Measurements from ENCODE around the gene CDADC1.
"Not testable (repeated sequence)": the region's sequence is repeated elsewhere in the genome, so short reads cannot be mapped to it uniquely, and the experiment has no call there.

The CDADC1 gene

DNA sequence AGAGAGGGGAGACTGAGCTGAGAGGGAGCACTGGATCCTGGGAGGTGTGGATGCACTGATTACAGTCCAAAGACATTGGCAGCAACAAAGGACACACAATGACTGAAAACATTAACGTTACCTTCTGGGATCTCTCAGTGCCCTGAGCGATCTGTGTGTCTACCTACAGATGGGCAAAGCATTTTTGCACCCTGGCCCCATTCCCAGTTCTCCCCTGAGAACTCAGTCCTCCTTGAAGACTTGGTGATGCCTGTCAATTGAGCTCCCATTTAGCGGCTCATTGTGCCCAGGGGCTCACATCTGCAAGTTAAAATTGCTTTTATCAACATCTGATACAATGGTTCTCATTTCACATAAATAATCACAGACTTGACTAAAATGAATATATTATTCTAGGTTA, 62.5 kb downstream of the CDADC1 start:
- FAIRE-seq (no peak), DNase-seq (ENCODE audit: insufficient read length, low spot score) (no peak)

- no peak for FAIRE-seq
- DNase-seq (ENCODE audit: insufficient read length, low spot score) = no peak
Observed at GRCh38 chr13:49311816-49312215, 64.1 kb downstream of the CDADC1 start.

DNA sequence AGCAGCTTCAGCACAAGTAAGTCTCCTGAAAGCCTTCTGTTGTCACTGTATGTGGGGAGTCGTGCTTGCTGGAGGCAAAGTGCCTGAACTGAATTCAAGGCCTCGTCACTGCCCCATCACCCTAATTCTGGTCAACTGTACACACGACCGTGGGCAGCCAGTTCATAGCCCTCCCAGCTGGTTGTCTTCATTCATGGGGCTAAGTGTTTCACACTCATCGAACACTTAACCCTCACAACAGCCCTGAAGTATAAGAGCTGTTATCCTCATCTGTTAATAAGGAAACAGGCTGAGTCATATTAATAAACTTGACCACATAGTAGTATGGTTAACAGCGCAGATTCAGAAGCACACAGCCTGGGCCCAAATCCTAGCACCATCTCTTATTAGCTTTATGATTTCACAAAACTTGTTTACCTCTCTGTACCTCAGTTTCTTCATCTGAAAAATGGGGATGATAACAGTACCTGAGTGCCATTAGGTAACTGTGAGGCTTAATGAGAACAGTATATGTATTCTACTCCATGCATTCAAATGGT, 66.7 kb downstream of the CDADC1 start:
- DNase-seq (ENCODE audit: insufficient read length, low spot score) (no peak), FAIRE-seq (no peak)

DNA sequence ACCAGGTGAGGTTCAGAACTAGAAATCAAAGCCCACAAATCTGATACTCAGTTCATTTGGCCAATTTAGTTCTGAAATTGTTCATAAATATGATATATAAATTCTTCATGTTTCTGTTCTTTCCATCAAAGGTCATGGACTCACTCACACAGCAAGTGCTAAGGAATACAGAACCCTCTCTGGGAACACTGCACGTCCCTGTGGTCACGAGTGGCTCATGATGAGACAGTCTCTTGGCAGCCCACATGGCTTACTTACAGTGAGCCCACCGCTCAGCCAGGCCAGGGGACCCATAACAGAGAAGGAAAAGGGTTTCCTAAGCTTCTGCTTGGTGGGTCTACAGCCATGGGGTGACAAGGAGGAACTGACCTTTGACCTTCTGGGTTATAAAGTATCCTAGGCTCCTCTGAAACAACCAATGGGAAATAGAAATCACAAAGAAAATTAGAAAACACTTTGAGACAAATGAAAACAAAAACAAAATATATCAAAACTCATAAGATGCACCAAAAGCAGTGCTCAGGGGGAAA, 67.4 kb downstream of the CDADC1 start:
- DNase-seq (ENCODE audit: insufficient read length, low spot score) (no peak), FAIRE-seq (no peak)

DNA sequence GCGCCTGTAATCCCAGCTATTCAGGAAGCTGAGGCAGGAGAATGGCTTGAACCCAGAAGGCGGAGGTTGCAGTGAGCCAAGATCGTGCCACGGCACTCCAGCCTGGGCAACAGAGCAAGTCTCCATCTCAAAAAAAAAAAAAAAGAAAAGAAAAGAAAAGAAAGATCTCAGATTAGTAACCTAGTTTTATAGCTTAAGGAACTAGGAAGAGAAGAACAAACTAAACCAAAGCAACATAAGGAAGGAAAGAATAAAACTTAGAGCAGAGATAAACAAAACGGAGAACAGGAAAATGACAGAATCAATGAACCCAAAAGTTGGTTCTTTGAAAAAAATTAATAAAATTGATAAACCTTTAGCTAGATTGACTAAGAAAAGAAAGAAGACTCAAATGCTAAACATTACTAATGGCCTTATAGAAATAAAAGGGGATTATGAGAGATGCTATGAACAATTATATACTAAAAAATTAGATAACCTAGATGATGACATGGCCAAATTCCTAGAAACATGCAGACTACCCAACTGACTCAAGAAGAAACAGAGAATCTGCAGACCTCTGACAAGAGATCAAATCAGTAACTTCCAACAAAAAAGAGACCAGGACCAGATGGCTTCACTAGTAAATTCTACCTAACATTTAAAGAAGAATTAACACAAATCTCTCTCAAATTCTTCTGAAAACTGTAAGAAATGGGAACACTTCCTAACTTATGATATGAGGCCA, 68.2 kb downstream of the CDADC1 start:
- DNase-seq (ENCODE audit: insufficient read length, low spot score) (no peak), FAIRE-seq (no peak)

DNA sequence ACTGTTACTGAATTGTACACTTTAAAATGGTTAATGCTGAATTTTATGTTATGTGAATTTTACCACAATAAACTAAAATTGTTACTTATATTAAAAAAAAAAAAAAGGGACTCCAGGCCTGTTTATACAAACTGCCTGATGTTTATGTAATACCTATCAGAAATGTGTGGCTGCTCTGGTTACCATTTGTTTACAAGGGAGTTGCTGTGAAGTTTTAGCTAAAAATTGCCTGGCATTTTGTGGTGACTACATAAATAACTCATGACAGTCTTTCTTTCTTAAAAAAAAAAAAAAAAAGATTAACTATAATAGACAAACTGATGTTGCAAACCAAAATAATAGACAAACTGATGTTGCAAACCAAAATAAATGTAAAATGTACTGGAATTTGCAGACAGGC, 71.8 kb downstream of the CDADC1 start:
- FAIRE-seq (no peak), DNase-seq (ENCODE audit: insufficient read length, low spot score) (no peak)

DNA sequence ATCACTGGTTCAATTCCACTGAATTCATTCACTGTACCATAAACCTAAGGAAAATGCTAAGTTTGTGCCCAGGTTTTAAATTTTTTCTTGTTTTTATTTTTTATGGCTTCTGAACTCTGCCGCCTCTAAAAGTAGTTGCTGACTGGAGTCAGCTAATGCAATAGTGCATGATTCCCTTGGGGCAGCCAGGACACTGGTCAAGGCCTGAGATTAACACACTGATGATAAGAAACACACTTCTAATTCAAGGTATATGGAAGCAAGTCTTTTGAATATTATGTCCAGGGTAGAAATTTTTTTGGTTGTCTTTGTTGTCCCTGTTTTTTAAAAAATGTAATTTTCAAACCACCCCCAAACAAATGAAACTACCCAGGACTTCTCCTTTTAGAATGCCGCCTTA, 72.2 kb downstream of the CDADC1 start:
- DNase-seq (ENCODE audit: insufficient read length, low spot score) (no peak), FAIRE-seq (no peak)

- FAIRE-seq (no peak), DNase-seq (ENCODE audit: insufficient read length, low spot score) (no peak)
Observed at GRCh38 chr13:49320975-49321374, 73.2 kb downstream of the CDADC1 start.

- FAIRE-seq (no peak), DNase-seq (ENCODE audit: insufficient read length, low spot score) (no peak)
Observed at GRCh38 chr13:49322702-49323101, 75.0 kb downstream of the CDADC1 start.

- FAIRE-seq (no peak), DNase-seq (ENCODE audit: insufficient read length, low spot score) (no peak)
Observed at GRCh38 chr13:49323344-49323743, 75.6 kb downstream of the CDADC1 start.

DNA sequence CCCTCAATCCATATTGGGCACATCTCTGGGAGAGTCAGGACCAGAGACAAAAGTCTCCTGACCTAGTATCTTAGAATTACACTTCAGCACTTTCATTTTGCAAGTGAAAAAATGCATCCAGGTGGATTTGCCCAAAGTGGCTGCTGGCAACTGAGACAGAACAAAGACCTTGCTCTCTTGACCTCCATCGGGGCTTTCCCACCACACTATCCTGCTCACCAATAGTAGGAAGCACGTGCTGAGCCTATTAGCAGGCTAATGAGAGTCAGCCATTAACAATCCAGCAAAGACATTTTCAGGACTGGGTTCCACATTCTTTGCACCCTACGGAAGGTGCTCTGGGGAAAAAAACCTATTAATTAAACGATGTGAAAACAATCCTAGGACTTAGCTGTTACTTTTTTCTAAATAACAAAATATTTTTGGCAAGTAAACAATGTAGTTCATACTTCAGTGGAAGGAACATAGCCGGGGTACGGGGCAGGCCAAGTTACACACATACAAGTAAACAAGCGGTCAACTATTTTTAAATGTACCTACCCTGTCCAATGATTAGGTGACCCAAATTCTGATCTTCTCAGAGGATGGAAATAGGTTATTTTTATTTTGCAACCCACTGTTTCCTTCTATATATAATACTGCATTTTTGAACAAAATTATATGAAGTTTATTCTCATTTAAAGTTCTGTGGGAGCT, 78.6 kb downstream of the CDADC1 start:
- DNase-seq (ENCODE audit: insufficient read length, low spot score) = no peak
- FAIRE-seq = no peak

GRCh38 chr13:49327145-49327544, 79.4 kb downstream of the CDADC1 start:
- not testable (repeated sequence) for FAIRE-seq; DNase-seq (ENCODE audit: insufficient read length, low spot score)

- no peak for DNase-seq (ENCODE audit: insufficient read length, low spot score)
- no peak for FAIRE-seq
Observed at GRCh38 chr13:49329831-49330545, 82.3 kb downstream of the CDADC1 start.

DNA sequence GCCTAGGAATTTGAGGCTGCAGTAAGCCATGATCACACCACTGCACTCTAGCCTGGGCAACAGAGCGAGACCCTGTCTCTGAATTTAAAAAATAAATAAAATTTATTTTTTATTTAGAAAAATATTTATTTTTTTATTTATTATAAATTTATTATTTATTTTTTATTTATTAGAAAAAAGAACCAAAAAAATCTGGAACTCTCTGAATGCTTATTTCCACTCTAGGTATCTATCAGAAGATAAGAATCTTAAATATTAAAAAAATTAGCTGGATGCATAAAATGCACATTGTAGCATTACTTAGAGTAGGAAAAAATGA, 82.8 kb downstream of the CDADC1 start:
- DNase-seq (ENCODE audit: insufficient read length, low spot score) (no peak), FAIRE-seq (no peak)

- DNase-seq (ENCODE audit: insufficient read length, low spot score) (no peak), FAIRE-seq (no peak)
Observed at GRCh38 chr13:49336655-49337054, 88.9 kb downstream of the CDADC1 start.

DNA sequence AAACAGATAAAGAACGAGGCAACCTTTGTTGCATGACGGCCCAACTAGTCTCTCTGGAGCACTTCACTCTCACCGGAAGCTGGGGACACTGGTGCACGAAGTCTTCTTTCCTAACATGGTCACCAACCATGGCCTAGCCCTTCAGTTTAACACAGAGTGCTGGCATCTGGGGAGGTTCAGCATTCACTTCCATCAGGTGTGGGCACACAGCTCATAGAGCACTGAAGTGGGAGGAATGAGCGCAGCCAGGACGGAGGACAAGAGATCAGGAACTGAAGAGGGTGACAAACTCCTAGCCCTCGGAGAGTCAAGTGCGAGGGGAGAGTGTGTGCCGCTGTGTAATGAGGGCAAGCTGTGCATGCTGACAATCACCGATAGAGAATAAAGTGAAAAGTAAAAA, 92.4 kb downstream of the CDADC1 start:
- DNase-seq (ENCODE audit: insufficient read length, low spot score) (no peak), FAIRE-seq (no peak)

GRCh38 chr13:49341517-49341916, 93.8 kb downstream of the CDADC1 start:
- FAIRE-seq (no peak), DNase-seq (ENCODE audit: insufficient read length, low spot score) (no peak)

- FAIRE-seq (no peak), DNase-seq (ENCODE audit: insufficient read length, low spot score) (no peak)
Observed at GRCh38 chr13:49341941-49342340, 94.2 kb downstream of the CDADC1 start.

- no peak for FAIRE-seq
- DNase-seq (ENCODE audit: insufficient read length, low spot score) = no peak
Observed at GRCh38 chr13:49342454-49342853, 94.7 kb downstream of the CDADC1 start.
